Activated CD4-positive, alpha-beta T cell treated with anti-CD3 and anti-CD28 coated beads, Interleukin-2, Interleukin-4, amounts not matched to agents 100 ng/mL and 50 ng/mL, durations not matched to agents 16 hours and 8 hours (primary cell): Measurements from ENCODE around the gene RASL12.
A peak's percentile ranks its signal among the peaks of the same experiment; 100 is the strongest.
"Not testable (repeated sequence)": the region's sequence is repeated elsewhere in the genome, so short reads cannot be mapped to it uniquely, and the experiment has no call there.

Experiments
- DNase-seq: peaks from one replicate; pipeline ENCODE4 v3.0.0-alpha.2; 2020; ENCODE audit warnings: low spot score

RASL12 gene

DNA sequence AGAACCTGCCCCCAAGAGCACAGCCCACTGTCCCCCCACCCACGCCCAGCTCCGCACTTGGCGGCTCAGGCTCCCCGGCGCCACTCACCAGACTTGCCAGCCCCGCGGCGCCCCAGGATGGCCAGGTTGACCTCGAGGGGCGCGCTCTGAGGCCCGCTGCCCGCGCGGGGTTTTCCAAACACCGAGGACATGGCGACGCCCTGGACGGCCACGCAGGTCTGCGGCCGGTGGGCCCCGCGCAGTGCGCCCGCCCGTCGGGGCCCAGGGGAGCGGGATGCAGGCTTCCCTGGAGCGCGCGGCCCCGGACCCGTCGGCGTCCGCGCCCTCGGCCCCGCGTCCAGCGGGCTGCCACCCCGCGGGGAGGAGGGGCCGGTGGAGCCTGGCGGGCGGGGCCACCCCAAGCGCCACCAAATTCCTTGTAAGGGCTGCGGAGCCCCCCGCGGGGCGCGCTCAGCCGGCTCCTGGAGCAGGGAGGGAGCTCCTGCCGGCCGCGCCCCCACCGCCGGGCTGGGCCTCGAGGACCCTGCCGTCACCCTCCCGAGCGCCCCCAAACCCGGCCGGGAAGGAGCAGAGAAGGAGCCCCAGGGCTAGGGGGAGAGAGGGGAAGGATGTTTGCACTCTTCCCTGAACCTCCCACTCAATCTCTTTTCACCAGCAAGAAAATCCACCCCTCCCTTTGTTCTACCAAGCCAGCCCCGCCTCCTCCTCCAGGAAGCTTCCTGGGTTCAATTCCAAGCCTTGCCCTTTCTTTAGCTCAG, at the start of gene RASL12:
Gene RASL12, minus strand, starts transcription at position 347 of the 758 bp plus-strand sequence. Its CDS starts 156 bp downstream, at position 191.
- DNase-seq = no peak

DNA sequence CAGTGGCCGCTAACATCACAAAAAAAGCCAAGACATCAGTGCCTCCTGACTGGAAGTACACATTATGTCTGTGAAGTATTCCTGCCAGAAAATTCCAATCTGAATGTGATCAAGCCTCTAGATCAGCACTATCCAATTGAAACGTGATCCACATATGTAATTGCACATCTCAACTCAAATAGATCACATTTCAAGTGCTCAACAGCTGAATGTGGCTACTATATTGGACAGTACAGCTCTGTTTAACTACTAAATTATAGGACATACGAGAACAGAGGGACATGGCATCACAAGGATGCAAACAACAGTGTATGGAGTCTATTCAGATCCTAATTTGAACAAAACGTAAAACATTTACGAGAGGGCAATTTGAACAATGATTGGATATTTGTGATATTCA, 47.8 kb upstream of the RASL12 start:
- no peak for DNase-seq

- DNase-seq = no peak
Measured at GRCh38 chr15:65115086-65115485, 47.3 kb upstream of the RASL12 start, which contains the start of gene UBAP1L. Gene UBAP1L, minus strand, starts transcription at chr15:65115200. Its CDS starts 8,985 bp downstream, at chr15:65106215.

DNA sequence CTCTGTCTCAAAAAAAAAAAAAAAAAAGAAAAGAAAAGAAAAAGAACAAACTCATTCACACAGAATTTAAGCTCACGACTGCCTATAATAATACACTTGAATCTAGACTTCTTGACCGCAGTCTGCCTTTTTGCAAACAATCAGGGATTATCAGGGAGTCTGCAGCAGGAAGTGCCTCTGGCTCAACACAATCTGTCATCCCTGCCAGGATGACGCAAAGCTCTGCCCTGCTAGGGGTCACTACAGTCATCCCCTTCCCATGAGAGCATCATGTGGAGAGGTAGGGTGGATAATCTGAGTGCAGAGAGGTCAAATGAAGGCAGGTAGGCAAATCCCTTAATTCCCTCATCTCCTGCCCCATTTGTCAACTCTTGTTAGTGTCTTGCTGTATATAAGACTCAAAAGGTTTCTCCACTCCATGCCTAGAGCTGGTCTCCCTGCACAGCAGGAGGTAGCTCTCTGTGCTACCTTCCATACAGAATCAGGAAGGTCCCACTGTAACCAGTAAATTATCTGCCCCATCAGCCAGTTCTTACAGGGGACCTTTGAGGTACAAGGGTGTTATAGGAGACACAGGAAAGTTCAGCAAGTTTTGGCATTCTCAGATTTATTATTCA, 43.0 kb upstream of the RASL12 start:
- no peak for DNase-seq

DNA sequence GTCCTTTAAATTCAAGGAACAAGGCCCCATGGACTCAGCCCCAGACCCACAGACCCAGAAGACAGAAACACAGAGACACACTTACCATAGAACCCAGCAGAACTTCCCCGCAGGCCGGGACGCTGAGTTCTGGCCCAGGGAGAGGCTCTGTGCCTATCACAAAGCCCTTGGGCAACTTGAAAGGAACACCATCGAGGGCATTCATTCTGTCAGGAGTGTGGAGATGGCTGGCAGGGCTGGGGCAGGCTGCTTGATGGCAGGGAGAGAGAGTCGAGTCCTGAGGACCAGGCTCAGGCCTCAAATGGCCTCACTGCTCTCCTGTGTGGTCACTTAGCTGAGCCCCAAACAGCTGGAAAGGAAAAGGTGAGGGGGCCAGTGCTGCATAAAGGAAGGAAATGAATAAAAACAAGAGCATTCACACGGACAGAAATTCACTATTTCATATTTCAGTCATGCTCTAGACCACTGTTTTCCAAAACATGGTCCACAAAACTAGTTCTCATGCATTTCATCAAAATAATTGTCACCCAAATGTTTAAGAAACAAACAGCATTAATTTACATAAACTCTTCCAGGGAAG, 38.3 kb upstream of the RASL12 start:
- no peak for DNase-seq

GRCh38 chr15:65105038-65105437, 37.2 kb upstream of the RASL12 start:
- DNase-seq = no peak

DNA sequence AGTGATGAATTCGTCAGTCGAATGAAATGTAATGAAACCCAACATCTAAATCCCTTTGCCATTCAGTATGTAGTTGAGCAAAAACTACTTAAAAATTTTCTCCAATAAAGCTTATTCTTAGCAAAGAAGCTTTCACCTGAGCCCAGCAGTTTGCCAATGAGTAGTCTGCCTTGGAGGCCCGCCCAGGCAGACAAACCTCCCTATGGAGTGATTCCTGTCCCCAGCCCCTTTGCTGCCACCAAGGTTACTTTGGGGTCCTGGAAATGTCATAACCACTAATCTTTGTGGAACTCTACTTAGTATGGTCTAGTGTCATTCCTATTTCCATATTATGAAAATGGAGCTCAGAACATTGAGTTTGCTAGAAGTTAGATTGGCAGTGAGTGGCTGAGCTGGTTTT, 35.1 kb upstream of the RASL12 start:
- no peak for DNase-seq

DNA sequence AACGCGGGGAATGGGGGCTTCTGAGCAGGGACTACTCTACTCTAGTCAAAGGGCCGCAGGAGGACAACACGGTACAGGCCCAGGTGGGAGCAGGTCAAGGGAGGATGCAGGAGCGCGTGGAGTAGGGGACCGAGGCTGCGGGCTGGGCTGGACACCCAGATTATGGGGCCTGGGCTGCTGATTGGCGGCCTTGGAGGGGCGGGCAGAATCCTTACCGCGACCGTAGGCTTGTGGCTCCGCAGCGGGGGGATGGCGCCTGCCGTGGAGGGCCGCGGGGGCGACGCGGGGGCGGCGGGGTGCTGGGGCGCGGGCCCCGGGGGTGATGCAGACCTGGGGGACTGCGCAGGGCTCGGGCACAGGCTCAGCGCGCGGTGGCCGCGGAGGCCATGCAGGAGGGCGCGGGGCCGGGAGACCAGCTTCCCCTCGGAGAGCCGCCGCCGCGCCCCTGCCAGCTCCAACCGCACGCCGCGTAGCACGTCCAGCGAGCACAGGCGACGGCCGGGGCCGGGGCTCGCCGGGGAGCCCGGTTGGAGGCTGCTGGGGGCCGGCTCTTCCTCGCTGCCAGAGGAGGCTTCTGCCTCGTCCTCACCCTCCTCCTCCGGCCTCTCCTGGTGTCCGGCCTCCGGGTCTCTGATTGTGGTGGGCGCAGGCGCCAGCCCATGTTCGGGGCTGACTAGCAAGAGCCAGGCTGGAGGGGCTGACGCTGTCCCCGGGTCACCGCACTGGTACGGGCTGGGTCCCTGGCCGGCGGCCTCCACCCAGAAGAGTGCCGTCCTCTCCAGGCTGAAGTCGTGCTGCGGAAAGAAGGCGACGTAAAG, 34.3 kb upstream of the RASL12 start:
- DNase-seq = no peak

- peak; percentile 50 for DNase-seq
Measured at GRCh38 chr15:65101411-65101890, 33.7 kb upstream of the RASL12 start.

DNA sequence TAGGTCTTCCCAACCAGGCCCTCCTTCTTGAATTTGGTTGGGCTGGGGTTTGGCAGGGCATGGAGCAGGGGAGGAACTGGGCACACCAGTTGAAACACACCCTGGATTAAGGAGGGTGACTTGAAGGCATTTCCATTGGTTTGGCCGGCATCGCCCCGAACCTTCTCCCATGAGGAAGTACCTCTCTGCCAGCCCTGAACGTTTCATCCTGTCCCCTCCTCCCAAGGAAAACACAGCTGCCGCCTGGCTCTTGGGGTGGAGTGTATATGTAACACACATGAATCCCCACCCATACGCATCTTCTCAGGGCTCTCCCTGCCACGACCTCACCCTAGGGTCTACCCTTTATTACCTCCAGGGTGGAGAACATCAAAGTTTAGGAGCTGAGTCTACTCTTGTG, 32.7 kb upstream of the RASL12 start:
- DNase-seq = no peak

DNA sequence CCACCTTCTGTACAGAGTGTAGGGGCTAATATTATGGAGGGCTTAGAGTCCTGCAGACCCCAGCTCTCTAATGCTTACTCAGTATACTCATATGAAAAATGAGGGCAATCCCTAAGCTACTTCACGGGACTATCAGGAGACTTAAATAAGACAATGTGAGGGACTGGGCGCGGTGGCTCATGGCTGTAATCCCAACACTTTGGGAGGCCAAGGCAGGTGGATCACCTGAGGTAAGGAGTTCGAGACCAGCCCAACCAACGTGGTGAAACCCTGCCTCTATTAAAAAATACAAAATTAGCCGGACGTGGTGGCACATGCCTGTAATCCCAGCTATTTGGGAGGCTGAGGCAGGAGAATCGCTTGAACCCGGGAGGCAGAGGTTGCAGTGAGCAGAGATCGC, 32.0 kb upstream of the RASL12 start:
- DNase-seq = not testable (repeated sequence)

GRCh38 chr15:65099336-65099735, 31.5 kb upstream of the RASL12 start:
- no peak for DNase-seq

DNA sequence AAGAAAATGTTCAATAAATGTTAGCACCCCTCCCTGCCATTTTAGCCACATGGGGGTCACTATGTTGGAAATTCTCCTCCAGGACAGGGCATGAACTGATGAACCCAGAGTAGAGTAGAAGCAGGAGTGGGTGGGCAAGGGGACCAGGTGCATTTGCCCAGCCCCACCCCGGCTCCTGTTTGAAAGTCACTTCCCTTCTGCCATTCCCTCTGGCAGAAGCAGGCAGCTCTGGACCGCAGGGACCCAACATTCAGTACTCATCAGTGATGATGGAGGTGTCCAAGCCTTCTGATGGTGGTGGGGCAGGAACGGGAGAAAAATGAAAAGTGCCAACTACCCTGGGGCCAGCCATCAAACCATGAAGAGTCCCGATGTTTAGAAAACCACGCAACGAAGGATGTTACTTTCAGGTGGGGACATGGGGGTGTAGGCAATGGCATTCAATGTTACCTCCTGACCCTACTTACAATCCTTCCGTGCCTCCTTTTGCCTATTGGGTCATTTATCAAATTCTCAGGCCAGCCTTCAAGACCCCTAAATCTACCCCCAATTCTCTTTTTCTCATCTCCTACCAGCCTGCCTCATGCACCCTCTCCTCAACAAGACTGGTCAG, 30.0 kb upstream of the RASL12 start:
- DNase-seq = no peak

DNA sequence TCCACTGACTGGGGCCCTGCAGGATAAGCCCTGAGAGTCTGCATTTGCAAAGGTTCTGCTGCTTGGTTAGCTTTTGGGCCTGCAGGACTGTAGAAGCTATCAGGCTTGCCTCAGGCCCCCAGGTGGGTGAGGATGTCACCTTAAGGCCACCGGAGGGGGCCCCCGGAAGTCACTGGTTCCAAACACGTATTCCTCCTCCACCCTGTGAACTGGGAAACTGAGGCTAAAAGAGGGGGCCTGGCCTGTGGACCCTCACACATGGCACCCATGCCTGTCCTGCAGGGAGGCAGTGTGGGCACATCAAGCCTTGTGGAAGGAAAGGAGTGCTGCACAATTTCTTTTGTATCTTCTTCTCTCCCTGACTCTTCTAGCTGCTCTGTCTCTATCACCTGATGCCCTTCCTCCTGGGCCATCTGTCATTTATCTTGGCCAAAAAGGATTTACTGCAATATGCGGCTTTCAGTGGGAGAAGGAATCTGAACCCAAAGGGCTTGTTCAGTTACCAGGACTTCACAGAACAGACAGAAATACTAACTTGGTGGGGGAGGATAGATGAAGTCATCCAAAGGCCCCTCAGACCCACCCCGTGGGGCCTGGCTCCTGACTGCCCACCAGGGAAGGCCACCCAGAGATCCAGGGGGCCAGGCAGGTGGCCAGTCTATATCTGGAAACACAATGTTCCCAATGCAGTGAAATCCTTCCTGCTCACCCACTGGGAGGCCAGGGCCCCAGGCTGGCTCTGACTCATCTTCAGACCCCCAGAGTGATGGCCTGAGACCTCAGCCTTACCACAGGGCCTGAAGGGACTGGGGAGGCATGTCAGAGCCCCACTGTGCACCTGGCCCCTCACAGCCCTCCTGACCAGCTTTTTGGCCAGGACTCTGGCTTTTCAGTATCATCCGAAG, 28.9 kb upstream of the RASL12 start:
- DNase-seq = no peak

DNA sequence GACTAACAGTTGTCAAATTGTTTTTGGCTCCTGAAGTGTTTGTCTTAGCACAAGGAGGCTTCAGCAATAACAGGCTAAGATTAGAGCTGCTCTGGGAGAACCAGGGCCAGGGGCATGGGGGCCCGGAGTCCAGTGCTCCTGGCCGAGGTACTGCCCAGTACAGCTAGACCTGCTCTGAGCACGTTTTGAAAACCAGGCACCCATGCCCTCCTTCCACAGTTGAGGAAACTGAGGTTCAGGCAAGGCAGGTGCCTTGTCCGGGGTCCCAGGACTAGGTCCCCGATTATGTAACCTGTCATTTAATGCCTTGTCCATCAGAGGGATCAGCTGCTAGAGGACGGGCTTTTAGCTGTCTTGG, 27.9 kb upstream of the RASL12 start:
- no peak for DNase-seq

DNA sequence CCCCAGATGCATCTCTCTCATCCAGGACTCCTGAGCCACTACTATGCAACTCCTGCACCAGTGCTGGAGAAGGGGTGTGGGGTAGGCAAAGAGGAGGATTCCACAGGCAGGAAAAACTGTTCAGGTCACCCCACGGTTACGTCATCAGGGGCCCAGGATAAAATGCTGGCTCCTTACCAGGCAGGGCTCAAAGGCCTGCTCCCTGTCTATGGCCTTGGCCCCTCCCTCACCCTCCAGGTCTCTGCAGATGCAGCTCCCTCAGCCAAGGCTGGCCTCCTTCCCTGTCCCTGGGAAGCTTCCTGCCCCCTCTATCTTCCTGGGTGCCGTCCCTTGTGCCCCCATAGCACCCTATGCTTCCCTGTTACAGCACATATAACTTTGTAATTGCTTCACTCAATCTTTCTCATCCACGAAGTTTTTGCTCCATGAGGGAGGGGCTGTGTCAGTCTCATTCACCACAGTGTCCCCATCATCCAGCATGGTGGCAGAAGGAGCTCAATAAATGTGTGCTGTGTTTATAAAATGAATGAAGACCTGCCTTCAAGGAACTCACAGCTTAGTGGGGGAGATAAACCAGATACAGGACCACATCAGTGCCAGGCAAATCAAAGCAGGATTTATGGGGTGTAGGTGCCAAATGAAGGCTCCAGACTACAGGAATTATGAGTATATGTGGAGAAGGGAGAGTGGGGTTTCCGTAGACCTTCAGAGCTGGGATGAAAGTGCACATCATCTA, 27.4 kb upstream of the RASL12 start:
- DNase-seq = no peak

DNA sequence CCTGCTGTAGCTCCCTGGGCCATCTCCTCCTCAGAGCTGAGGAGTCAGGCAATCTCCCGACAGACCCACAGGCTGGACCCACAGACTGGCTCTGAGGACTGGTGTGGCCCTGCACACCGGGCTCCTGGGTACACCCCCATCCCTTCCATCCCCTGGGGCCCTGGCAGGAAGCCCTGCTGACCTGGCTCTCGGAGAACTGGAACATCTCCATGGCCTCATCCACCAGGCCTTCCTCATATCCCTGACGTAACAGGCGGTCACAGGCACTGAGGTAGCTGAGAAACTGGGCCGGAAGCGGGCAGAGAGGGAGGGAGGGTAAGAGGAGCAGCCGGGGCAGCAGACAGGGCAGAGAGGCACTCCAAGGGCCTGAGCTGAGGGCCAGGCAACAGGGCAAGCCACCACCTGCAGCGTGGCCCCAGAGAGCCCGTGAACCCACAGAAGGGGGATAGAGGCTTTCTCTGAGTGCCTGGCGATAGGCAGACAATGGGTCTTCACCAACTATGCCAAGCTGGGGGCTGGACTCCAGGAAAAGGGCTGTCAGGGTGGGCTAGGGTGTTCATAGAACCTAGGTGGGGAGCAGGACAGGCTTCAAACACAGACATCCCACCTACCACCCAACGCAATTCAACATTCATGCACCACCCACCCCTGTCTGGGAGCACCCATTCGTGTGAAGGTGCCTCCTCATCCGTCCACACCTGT, 26.7 kb upstream of the RASL12 start:
- DNase-seq = no peak

- not testable (repeated sequence) for DNase-seq
Measured at GRCh38 chr15:65093793-65094170, 26.0 kb upstream of the RASL12 start.
